Ectodermal cell (in vitro differentiated cells): ENCODE results near the gene KATNBL1.
"Not testable (repeated sequence)": the region's sequence is repeated elsewhere in the genome, so short reads cannot be mapped to it uniquely, and the experiment has no call there.

Source experiments
- H3K27ac ChIP-seq: 2 replicates; pipeline ENCODE4 v1.7.0; 2013; ENCODE audit warnings: mild to moderate bottlenecking, low read depth, low read length; ENCODE audit not compliant: insufficient read depth, poor library complexity, severe bottlenecking
- H3K27me3 ChIP-seq: 2 replicates; pipeline ENCODE4 v1.7.0; 2013; ENCODE audit warnings: mild to moderate bottlenecking, low read length; ENCODE audit not compliant: insufficient read depth, control insufficient read depth, poor library complexity, severe bottlenecking
- H3K36me3 ChIP-seq: one replicate; pipeline ENCODE4 v1.7.0; 2013; ENCODE audit warnings: low read length; ENCODE audit not compliant: control insufficient read depth, insufficient read depth
- H3K4me1 ChIP-seq: one replicate; pipeline ENCODE4 v1.7.0; 2013; ENCODE audit warnings: low read length; ENCODE audit not compliant: control insufficient read depth, insufficient read depth
- H3K4me3 ChIP-seq: 2 replicates; pipeline ENCODE4 v1.7.0; 2013; ENCODE audit warnings: low read depth, low read length, control low read depth; ENCODE audit not compliant: insufficient read depth
- H3K9me3 ChIP-seq: 2 replicates; pipeline ENCODE4 v1.7.0; 2013; ENCODE audit warnings: mild to moderate bottlenecking, low read length, moderate library complexity; ENCODE audit not compliant: control insufficient read depth
- whole genome bisulfite sequencing, 2 experiments: methylation state at CpG; one replicate each; pipeline ENCODE4 v1.1.7; 2013; ENCODE audit warnings: missing lambda C conversion rate in 2 of 2; 5-methylcytosine and 5-hydroxymethylcytosine counted together

KATNBL1 gene

DNA sequence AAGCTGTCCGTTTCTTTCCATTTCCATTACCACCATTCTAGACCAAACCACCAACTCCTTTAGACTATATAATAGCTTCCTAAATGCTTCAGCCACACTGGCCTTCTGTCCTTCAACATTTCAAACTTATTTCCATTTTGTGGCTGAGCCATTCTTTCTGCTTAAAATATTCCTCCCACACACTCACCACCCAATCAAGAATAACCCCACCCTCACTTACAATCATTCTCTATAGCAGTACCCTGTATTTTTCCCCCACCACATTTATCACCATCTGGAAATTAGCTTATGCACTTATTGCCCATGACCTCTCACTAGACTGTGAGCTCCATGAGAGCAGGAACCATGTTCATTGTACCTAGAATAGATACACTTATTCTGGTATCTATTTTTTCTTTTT lies 6.6 kb downstream of the KATNBL1 start:
- Histone ChIP-seq H3K4me3 (no peak overlapping the region), H3K27me3 (no peaks in the 10 kb centered on the region), H3K27ac (no peak overlapping the region), H3K36me3 (no peaks in the 10 kb centered on the region), H3K9me3 (no peaks in the 10 kb centered on the region), H3K4me1 (no peaks in the 10 kb centered on the region)
- 92 to 98% methylated on average over 1 of the region's 1 CpG for WGBS, 2 experiments

DNA sequence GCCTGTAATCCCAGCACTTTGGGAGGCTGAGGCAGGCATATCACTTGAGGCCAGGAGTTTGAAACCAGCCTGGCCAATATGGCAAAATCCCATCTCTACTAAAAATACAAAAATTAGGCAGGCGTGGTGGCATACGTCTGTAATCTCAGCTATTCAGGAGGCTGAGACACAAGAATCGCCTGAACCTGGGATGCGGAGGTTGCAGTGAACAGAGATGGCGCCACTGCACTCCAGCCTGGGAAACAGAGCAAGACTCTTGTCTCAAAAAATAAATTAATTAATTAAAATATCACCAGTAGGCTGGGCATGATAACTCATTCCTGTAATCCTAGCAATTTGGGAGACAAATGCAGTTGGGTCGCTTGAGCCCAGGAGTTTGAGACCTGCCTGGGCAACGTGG lies 16.6 kb downstream of the KATNBL1 start:
- not testable (repeated sequence) for H3K27me3 ChIP-seq, H3K27ac ChIP-seq, H3K4me3 ChIP-seq, H3K36me3 ChIP-seq, H3K9me3 ChIP-seq, H3K4me1 ChIP-seq
- 74 to 78% methylated on average over 7 of the region's 7 CpGs for WGBS, 2 experiments

DNA sequence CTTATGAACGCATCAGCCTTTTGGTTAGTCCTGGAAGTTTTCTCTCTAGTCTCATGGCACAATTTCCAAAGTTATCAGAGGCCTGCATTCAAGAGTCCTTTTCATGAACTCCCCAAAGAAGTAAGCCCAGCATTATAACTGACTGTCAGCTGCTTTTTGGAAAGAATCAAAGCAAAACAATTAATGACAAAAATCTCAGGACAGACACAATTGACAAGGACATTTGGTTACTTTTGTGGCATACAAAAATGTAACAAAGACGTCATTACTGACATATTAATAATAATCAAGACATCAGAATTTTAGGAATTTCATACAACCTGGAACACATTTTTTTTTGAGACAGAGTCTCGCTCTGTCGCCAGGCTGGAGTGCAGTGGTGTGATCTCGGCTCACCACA lies 21.2 kb downstream of the KATNBL1 start:
- no peak overlapping the region for H3K27ac ChIP-seq

DNA sequence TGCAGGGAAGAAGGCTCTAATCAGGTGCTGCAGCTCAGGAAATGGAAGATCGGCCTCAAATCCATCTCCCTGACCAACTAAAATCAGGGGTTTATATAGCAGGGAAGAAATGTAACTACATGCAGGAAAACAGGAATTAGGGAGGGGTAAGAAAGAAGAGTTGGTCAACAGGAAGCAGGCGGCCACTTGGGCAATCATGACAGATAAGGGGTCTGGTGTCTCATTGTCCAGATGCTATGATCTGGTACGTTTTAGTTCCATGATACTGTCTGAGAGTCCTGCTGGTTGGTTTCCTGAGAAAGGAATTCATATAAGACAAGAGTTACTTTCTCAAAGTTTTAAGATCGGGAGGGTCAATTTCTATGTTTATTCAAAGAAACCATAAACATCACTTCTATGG lies 24.2 kb downstream of the KATNBL1 start:
- H3K4me1 ChIP-seq = no peaks in the 10 kb centered on the region
- no peak overlapping the region for H3K27ac ChIP-seq
- no peak overlapping the region for H3K4me3 ChIP-seq
- 93 to 95% methylated on average over 4 of the region's 4 CpGs for WGBS, 2 experiments
- no peaks in the 10 kb centered on the region for H3K36me3 ChIP-seq
- H3K9me3 ChIP-seq = no peaks in the 10 kb centered on the region
- no peaks in the 10 kb centered on the region for H3K27me3 ChIP-seq

More for the DNA sequence above, 21.2 kb downstream of the KATNBL1 start:
- Histone ChIP-seq H3K4me1 (no peaks in the 10 kb centered on the region), H3K4me3 (no peak overlapping the region), H3K36me3 (no peaks in the 10 kb centered on the region), H3K27me3 (no peaks in the 10 kb centered on the region), H3K9me3 (no peaks in the 10 kb centered on the region)
- 94% methylated on average over 5 of the region's 5 CpGs for WGBS, 2 experiments

DNA sequence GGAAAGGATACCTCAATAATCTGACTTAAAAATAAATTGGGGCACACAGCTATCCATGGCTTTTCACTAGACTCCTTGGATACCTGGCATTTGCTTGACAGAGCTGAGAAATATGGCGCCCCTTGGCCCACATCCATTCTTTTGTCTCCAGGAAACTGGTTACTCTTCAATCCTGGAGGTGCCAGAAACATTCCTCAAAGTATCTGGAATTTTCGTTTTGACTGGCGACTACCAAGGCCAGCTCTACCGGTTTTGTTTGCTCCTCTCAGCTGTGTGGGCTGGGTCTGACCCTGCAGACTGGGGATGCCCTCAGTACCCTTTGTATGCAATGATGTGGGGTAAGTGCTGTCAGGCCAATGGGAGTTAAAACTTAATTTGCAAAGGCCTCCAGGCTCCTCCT lies 27.0 kb downstream of the KATNBL1 start:
- H3K4me1 ChIP-seq = no peaks in the 10 kb centered on the region
- H3K36me3 ChIP-seq = no peaks in the 10 kb centered on the region
- no peaks in the 10 kb centered on the region for H3K27me3 ChIP-seq
- 70 to 76% methylated on average over 4 of the region's 4 CpGs for WGBS, 2 experiments
- no peak overlapping the region for H3K4me3 ChIP-seq
- no peaks in the 10 kb centered on the region for H3K9me3 ChIP-seq
- no peak overlapping the region for H3K27ac ChIP-seq

DNA sequence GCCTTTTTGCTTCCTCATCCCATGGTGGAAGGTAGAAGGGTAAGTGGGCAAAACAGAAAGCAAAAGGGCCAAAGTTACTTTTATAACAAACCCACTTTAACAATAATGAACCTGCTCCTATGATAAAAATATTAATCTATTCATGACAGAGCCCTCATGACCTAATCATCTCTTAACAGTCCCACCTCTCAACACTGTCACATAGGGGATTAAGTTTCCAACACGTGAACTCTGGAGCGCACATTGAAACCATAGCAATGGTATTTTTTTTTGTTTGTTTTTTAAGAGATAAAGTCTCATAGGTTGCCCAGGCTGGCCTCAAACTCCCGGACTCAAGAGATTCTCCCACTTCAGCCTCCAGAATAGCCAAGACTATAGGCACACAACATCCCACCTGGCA lies 30.7 kb downstream of the KATNBL1 start:
- no peaks in the 10 kb centered on the region for H3K4me1 ChIP-seq
- no peak overlapping the region for H3K4me3 ChIP-seq
- H3K27ac ChIP-seq = no peak overlapping the region
- 93 to 98% methylated on average over 3 of the region's 3 CpGs for WGBS, 2 experiments
- no peaks in the 10 kb centered on the region for H3K27me3 ChIP-seq
- no peaks in the 10 kb centered on the region for H3K36me3 ChIP-seq
- H3K9me3 ChIP-seq = no peaks in the 10 kb centered on the region

DNA sequence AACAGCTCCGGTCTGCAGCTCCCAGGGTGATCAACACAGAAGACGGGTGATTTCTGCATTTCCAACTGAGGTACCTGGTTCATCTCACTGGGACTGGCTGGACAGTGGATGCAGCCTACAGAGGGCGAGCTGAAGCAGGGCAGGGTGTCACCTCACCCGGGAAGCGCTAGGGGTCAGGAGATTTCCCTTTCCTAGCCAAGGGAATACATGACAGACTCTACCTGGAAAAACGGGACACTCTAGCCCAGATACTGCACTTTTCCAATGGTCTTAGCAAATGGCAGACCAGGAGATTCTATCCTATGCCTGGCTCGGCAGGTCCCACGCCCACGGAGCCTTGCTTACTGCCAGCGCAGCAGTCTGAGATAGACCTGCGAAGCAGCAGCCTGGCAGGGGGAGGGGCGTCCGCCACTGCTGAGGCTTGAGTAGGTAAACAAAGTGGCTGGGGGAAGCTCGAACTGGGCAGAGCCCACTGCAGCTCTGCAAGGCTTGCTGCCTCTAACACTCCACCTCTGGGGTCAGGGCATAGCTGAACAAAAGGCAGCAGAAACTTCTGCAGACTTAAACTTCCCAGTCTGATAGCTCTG lies 43.8 kb downstream of the KATNBL1 start:
- H3K9me3 ChIP-seq, H3K27ac ChIP-seq, H3K4me1 ChIP-seq, H3K36me3 ChIP-seq, H3K27me3 ChIP-seq, H3K4me3 ChIP-seq: not testable (repeated sequence)
- WGBS, 2 experiments = 90 to 92% methylated on average over 14 of the region's 14 CpGs

DNA sequence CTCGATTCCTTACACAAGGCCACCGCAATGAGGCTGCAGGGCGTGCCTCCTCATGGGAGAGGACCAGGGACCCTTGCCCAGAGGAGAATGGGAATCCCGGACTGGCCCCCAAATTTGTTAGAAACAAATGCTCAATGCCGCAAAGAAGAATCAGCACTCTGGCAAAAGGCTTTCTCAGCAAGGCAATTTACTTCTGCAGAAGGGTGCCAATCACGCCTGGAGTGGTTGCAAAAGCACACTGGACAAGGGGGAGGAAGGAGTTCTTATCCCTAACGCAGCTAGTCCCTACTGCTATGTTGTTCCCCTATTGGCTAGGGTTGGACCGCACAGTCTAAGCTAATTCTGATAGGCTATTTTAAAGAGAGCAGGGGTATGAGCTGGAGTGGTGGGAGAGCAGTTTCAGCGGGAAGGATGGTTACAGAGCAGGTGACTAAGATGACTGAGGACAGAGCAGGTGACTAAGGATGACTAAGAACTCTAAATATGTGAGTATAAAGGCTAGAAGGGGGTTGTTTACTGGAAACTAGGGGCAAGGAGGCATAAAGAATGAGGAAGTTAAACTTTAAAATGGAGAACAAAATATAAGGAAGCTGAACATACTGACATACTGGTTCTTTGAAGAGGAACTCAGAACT lies 48.5 kb downstream of the KATNBL1 start:
- Histone ChIP-seq H3K4me3 (no peak overlapping the region), H3K27ac (no peak overlapping the region), H3K27me3 (no peaks in the 10 kb centered on the region), H3K4me1 (no peaks in the 10 kb centered on the region), H3K9me3 (peaks cover 5% of the 10 kb centered on the region), H3K36me3 (peaks cover 35% of the 10 kb centered on the region)
- 94 to 97% methylated on average over 9 of the region's 9 CpGs for WGBS, 2 experiments

DNA sequence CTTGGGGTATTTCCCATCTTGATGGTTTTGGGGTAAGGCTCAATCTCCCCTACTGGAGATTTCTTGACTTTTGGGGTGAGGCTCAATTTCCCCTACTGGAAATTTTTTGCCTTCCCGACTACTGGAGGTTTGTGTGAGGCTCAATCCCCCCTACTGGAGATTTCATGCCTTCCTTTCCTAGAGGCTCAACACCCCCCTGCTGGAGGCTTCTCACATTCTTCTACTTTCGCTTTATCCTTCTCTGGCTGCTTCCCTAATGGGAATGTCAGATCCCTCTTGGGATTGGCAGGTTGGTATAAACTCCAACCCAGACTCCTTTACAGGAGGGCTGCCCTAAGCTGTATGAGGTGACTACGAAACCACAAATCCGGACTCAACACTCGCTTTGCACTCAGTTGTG lies 49.2 kb downstream of the KATNBL1 start:
- 93 to 96% methylated on average over 5 of the region's 5 CpGs for WGBS, 2 experiments
- Histone ChIP-seq H3K4me1 (no peaks in the 10 kb centered on the region), H3K4me3 (no peak overlapping the region), H3K27me3 (no peaks in the 10 kb centered on the region), H3K36me3 (peaks cover 42% of the 10 kb centered on the region), H3K9me3 (peaks cover 5% of the 10 kb centered on the region), H3K27ac (no peak overlapping the region)

DNA sequence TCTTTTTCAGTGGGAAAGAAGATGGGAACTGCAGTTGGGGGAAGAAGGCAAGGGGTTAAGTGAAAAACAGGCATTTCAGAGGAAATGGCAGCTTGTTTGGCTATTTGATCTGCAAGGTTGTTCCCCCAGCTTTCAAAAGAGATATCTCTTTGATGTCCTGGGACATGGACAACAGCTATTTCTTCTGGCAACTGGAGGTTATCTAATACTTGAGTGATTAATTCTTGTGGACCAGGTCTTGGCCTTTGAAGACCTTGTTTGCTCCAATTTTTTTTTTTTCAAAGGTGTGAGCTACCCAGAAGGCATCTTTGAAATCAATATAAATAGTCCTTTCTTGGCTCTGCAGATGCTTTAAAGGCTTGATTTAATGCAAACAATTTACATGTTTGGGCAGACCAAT lies 51.5 kb downstream of the KATNBL1 start:
- H3K4me3 ChIP-seq = no peak overlapping the region
- no peaks in the 10 kb centered on the region for H3K27me3 ChIP-seq
- H3K36me3 ChIP-seq = peaks cover 52% of the 10 kb centered on the region
- no peak overlapping the region for H3K27ac ChIP-seq
- no peaks in the 10 kb centered on the region for H3K4me1 ChIP-seq
- peaks cover 5% of the 10 kb centered on the region for H3K9me3 ChIP-seq

DNA sequence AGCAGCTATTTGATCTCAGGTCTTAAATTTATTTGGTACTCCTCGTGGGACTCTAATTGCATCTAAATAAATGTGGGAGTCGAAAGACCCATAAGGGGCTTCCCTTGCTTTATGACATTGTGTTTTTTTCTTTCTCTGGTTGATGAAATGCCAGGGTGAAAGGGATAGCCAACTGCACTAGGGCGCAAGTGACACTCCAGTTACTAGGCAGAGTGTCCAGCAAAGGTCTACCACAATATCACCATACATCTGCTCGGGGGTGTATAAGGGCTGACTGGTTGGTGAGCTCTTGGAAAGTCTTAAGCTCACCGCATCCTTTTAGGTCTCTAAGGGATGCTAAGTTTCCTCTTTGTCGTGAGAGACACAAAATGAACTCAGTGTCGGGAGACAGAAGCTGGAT lies 54.0 kb downstream of the KATNBL1 start:
- WGBS, 2 experiments = 97 to 98% methylated on average over 7 of the region's 7 CpGs
- no peaks in the 10 kb centered on the region for H3K27me3 ChIP-seq
- H3K4me1 ChIP-seq = no peaks in the 10 kb centered on the region
- no peak overlapping the region for H3K27ac ChIP-seq
- no peak overlapping the region for H3K4me3 ChIP-seq
- no peaks in the 10 kb centered on the region for H3K9me3 ChIP-seq
- H3K36me3 ChIP-seq = peaks cover 54% of the 10 kb centered on the region
